Measurements from ENCODE around the gene CACNA2D3.

Gene CACNA2D3

GRCh38 chr3:54547051-54547450 lies 424.7 kb downstream of the CACNA2D3 start:
- DNase-seq: no peak

- DNase-seq: no peak
Measured at GRCh38 chr3:54547846-54548245, 425.5 kb downstream of the CACNA2D3 start.

DNA sequence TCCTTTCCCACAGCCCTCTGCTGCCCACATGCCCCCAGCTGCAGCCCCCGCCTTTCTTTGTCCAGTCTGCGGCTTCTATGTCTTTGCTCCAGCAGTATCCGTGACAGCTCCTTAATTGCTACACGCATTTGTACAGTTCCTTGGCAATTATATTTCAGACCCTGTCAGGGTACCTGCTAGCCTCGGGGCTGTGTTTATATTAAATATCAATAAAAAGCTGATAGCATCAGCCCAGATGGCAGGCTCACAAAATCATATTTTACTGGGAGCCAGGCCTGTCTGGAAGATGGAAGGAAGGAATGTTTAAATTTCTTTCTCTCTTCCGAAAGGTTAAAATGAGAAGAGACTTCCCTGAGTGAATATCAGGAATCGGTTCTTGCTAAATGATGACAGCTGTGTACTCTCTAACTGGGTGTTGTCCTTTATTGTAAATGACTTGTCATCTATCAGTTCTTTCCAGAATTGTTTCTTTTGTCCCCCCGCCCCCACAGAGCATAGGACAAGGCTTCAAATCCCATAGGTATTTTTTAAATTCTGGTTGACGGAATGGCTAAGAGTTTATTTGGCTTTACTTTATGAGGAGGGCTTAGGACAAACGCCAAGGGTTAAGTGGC lies 427.4 kb downstream of the CACNA2D3 start:
- DNase-seq: no peak

GRCh38 chr3:54550221-54550977 lies 428.0 kb downstream of the CACNA2D3 start:
- no peak for DNase-seq

GRCh38 chr3:54556630-54557029 lies 434.3 kb downstream of the CACNA2D3 start:
- no peak for DNase-seq

DNA sequence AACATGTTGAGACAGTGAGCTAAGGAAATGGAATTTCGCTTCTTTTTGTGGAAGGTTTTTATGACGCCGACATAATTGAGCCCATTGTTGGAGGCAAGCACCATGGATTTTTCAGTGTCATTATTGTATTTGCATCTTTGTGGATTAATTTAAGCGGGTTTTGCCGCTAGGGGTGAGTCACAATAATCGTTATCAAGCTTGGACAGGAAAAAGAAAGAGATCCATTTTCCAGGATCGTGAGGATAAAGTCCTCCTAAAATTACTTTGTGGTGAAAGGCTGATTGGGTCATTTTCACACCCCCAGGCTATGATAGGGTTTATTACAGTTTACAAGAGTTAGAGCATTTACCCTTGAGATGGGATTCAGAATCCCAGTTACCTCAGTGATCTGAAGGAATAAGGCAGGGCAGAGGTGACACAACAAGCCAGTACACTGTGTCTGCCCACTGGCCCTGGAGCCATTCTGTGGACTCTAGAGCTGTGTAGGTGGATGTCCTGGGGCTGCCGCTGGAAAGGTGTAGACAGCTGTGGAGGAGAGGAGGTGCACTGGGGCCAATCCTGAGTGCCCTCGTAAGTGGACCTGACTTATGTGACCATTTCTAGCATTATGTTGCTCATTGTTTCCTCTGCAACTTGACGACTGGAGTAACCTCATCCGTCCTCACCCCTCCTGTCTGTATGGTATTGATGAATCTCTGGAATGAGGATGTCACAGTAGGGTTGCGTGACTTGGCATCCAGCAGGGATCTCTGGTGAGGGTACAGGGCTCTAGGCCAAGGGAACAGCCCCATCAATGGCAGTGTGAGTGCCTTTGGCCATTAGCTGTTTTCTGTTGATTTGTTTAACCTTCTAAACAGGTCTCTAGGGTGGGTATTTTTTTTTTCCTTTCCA lies 435.4 kb downstream of the CACNA2D3 start:
- DNase-seq: no peak

GRCh38 chr3:54563501-54564200 lies 441.3 kb downstream of the CACNA2D3 start:
- DNase-seq: no peak

DNA sequence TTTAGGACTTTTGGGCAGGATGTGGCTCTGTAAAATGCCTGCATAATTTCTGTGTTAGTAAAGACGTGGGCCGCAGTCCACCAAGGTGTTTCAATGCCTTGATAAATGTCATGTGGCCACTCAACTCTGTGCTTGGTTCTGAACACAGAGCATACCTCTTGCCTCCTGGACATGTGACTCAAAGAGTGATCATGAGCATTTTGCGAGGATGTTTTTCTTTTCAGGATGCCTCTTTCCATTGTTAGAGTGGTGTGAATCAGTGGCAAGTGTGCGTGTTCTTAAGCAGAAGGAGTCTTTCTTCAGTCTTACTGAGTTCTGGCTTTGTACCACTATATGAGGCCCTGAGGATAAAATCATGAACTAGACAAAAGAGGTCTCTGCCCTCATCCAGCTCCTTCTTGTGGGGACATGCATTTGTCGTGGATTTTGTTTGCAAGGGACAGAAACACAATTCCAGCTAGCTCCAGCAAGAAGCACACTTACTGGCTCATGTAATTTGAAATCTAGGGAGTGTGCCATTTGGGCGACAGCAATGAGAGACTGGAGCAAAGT lies 442.1 kb downstream of the CACNA2D3 start:
- DNase-seq: no peak

DNA sequence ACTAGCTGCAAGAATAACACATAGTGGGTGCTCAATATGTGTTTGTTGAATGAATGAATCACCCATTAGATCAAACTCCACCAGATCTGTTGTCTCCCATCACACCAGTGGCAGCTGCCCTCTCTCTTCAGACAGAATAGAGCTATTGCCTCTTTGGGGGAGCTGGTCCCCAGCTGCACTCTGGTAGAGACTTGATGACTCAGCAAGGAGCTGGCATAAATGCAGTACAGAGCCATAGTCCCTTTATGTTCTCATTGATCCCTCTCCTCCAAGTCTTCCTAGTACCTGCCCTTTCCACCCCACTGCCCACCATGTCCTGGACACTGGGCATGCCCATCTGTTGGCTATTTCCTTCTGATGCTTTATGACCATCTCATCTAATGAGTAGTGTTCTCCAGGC lies 443.6 kb downstream of the CACNA2D3 start:
- no peak for DNase-seq

DNA sequence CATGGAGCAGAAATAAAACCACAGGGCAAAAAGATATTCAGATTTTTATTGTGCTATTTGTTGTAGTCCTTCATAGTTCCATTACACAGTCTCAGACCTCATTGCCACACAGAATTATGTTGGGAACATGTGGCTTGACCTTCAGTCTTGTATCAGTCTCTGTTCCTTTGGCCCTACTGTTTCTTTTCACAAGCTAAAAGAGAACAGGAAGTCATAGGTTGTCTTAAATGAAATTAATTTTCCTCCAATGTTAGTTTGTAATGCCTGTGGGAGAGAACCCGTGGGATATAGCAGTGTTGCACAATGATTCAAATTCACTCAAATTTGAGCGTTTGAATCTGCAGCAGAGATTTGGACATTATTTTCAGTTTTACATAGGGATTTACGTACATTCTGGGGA lies 445.6 kb downstream of the CACNA2D3 start:
- DNase-seq: no peak

- no peak for DNase-seq
Measured at GRCh38 chr3:54570008-54570407, 447.7 kb downstream of the CACNA2D3 start.

DNA sequence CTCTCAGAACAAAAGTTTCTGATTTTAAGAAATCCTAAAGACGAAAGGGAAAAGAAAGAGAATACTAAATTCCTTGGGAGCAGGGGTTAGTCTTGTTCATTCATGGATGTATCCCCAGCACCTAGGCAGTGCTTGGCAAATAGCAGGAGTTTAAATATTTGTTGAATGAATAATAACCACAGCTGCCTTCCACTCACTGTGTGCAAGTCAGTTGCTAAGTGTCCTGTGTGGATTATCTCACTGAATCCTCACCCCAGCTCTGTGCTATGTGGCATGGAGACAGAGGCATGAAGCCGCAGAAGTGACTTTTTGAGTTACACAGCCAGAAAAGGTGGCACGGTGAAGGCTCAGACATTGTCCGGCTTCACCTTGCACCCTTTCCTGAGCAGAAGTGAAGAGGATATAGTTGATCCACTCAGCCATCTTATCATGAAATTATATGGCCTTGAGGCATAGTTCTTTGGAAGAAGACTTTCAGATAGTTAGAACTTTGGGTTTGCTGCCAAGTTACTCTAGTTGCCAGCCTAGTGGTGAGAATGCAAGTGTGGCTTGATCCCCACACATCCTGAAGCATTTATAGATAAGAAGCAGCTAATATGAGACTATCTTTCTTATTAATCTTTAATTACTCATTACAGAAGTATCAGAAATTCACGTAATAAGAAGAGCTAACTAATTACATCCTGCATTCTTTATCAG lies 450.0 kb downstream of the CACNA2D3 start:
- DNase-seq: no peak

GRCh38 chr3:54573858-54574257 lies 451.5 kb downstream of the CACNA2D3 start:
- no peak for DNase-seq

DNA sequence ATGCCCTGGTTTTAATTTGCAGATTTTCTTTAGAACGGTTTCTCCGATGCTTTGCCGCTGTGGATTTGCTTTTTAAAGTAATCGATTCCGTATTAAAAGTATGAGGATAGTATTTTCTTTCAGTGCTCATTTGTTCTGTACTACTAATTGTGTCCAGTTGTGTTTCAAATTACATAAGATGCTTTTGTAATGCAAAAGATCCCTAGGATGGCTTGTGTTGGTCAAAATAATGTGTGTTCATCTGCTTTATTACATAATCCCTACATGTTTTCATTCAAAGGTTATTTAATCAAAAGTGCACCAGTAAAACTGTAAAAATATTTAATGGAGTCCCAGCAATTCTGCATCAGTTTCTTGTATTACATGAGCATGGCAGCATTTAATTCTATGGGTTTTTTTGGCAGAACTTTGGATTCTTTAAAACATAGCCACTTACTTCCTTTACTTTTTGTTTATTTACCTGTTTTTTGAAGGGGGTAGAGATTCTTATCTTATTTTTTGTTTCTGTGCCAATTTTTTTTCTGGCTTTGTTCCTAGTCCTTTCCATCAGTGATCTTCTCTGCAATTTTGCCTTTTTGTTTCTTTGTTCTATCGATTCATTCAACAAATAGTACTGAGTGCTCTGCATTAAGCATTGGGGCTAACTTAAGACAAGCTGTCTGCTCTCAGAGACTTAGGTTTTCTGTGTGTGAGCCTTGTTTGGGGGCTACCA lies 452.7 kb downstream of the CACNA2D3 start:
- no peak for DNase-seq

DNA sequence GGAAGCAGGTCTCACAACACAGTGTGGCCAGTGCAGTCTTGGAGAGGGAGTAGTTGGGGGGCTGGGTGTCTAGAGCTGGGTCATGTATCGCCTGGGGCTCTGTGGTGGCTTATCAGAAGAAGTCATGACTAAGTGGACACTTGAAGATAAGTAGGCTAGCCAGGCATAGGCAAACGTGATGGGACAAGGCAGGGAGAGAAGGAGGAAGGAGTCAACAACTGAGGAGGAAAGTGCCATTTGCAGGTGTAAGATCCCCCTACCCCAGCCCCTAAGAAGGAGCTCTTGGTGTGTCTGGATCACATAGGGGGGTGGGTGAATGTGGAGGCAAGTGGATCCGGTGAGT lies 453.2 kb downstream of the CACNA2D3 start:
- DNase-seq: no peak

DNA sequence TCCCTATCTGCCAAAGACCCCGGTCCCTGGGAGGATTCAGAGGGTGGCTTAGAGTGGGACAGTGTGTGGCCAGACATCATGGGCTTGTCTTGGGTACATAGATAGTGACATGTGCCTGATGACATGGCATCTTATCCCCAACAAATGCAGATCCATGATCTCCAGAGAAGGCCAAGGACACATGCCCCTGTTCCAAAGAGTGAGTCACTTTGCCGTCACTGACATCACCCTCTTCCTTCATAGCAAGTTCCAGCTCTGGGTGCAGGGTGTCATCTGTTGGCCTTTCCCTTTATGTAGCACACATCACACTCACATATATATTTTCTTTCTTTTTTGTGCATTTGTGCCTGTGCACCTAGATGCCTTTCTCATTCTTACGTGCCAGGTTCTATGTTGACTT lies 455.0 kb downstream of the CACNA2D3 start:
- DNase-seq: no peak

- DNase-seq: no peak
Measured at GRCh38 chr3:54578417-54578816, 456.1 kb downstream of the CACNA2D3 start.

GRCh38 chr3:54580453-54580852 lies 458.1 kb downstream of the CACNA2D3 start:
- DNase-seq: no peak

DNA sequence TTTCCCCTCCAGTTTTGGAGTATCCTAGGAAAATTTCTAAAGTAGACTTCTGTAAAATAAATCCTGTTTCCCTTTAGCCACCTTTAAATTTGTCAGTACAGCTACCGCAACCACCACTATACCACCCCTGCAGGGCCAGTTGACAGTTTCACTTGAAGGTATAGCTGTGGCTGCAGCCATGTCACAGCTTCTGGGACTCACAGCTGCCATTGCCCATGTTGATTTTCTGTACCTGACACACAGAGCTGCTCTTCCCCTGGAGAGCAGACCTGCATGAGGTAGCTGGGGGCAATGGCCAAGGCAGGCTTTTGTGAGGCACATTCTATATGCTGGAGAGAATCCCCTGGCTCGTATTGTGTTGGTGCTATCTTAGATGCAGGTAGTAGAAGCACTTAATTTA lies 460.1 kb downstream of the CACNA2D3 start:
- no peak for DNase-seq

- DNase-seq: no peak
Measured at GRCh38 chr3:54591157-54591556, 468.8 kb downstream of the CACNA2D3 start.

GRCh38 chr3:54593653-54594052 lies 471.3 kb downstream of the CACNA2D3 start:
- no peak for DNase-seq

DNA sequence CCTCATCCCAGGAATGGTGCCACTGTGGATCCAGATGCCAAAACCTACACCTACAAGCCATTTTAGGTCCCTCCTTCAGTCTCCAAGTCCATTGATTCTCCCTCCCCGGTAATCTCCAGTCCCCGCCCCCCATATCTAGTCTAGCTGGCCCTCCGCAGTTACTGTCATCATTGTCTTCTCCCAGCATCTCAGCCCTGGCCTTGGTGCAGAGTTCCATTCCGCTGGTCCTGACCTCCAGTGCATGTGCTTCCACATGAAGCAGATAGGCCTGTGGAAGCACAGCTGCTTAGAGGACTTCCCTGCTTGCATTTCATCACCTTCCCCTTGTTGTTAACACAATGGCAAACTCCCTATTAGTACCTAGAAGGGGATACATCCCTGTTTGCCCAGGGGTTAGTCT lies 473.7 kb downstream of the CACNA2D3 start:
- DNase-seq: no peak

Data from CD4-positive, alpha-beta T cell treated with Interleukin-17A for 4 hours (primary cell).